Cortex of kidney (tissue), 1 donor: ENCODE measurements around the gene SHKBP1.
"Not testable (repeated sequence)": the region's sequence is repeated elsewhere in the genome, so short reads cannot be mapped to it uniquely, and the experiment has no call there.

Experiments used
- DNase-seq: peaks from one replicate; lab custom pipeline; 2025; lab: John Stamatoyannopoulos, UW

The SHKBP1 gene

GRCh38 chr19:40556953-40557530 lies 19.6 kb upstream of the SHKBP1 start:
- DNase-seq: no peak

DNA sequence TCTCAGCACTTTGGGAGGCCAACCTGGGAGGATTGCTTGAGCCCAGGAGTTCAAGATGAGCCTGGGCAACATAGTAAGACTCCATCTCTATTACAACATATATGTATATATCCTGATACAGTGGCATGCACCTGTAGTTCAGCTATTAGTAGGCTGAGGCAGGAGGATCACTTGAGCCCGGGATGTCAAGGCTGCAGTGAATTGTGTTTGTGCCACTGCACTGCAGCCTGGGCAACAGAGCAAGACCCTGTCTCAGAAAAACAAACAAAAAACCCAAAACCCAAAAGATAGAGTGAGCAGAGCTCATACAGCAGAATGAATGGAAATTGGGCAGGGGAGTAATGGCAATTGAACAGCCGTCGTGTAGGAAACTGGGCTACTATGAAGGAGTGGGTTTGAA lies 17.3 kb upstream of the SHKBP1 start:
- DNase-seq: no peak

GRCh38 chr19:40560092-40560507 lies 16.6 kb upstream of the SHKBP1 start:
- DNase-seq: no peak

DNA sequence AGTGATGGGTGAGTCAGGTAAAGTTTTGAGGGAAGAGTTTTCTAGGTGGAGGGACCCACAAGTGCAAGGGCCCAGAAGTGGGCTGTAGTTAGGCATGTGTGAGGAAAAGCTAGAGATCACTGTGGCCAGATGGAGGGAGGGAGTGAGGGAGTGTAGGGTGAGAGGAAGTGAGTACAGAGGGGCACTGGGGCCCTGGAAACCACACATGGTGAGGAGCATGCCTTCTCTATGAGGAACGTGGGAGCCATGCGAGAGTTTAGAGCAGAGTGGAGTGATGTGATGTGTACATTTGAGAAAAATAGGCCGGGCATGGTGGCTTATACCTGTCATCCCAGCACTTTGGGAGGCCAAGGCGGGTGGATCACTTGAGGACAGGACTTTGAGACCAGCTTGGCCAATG lies 14.7 kb upstream of the SHKBP1 start:
- no peak for DNase-seq

GRCh38 chr19:40564535-40564934 lies 12.1 kb upstream of the SHKBP1 start:
- not testable (repeated sequence) for DNase-seq

DNA sequence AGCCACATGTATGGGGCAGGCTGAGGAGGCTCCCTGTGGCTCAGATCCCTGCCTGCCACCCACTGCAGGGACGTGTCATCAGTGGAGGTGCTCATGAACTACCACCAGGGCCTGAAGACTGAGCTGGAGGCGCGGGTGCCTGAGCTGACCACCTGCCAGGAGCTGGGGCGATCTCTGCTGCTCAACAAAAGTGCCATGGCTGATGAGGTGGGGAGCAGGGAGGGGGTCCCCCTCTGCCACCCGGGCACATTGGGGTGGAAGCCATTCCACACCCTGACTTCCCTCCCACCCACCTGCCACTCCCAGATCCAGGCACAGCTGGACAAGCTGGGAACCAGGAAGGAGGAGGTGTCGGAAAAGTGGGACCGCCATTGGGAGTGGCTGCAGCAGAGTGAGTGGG lies 11.3 kb upstream of the SHKBP1 start:
- DNase-seq: no peak

DNA sequence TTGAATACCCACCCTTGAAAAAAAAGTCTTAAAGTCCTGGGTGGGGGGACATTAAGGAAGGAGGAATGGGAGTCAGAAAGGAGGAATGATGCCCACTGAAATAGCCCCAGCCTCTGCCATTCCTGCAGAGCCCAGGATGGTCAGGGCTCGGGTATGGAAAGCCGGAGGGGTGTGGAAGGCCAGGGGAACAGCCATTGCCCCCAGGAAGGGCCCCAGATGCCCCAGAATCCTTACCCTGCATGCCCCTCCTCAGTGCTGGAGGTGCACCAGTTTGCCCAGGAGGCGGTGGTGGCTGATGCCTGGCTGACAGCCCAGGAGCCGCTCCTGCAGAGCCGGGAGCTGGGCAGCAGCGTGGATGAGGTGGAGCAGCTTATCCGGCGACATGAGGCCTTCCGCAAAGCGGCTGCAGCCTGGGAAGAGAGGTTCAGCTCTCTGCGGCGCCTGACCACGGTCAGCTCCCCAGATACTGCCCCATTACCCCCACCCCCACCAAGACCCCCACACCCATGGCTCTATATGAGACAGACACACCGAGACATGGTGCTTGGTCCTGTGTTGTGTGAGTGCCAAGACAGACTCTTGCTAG lies 10.7 kb upstream of the SHKBP1 start:
- no peak for DNase-seq

GRCh38 chr19:40567040-40567749 lies 9.5 kb upstream of the SHKBP1 start:
- no peak for DNase-seq

- no peak for DNase-seq
These were observed 8.8 kb upstream of the SHKBP1 start for GRCh38 chr19:40567750-40568494.

DNA sequence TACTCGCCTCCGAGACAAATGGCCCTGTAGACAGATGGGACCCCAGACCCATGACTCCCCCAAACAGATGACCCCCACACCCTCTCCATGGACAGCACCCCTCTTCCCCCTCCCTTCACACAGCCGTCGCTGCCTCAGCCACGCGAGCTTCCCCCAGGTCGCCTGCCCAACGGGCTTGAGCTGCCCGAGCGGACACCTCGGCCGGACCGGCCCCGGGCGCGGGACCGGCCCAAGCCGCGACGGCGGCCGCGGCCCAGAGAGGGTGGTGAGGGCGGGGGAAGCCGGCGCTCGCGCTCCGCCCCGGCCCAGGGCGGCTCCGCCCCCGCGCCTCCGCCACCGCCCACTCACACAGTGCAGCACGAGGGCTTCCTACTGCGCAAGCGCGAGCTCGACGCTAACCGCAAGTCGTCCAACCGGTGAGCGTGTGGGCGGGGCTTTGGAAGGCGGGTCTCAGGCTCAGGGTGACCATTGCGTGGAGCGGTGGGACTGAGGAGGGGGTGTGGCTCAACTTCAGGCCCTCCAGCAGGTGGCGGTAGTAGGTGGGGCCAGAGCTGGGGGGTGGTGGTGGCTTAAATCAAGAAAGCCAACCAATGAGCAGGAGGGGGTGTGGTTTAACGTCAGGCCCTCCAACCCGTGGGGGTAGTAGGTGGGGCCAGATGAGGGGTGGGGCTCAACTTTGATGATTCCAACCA lies 6.2 kb upstream of the SHKBP1 start:
- no peak for DNase-seq

DNA sequence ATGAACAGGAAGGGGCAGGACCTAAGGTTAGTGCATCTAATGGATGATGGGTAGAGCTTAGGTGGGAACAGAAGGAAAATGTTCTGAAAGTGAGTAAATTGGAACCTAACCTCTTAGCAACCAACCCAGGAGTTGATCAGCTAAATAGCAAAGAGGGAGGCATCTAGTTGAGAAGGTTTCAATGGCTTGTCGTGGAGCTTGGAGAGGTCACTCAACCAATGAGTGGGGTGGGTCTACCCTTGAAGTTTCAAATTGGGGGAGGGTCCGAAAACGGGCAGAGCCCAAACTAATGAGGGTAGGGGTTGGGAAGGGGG lies 5.7 kb upstream of the SHKBP1 start:
- DNase-seq: no peak

DNA sequence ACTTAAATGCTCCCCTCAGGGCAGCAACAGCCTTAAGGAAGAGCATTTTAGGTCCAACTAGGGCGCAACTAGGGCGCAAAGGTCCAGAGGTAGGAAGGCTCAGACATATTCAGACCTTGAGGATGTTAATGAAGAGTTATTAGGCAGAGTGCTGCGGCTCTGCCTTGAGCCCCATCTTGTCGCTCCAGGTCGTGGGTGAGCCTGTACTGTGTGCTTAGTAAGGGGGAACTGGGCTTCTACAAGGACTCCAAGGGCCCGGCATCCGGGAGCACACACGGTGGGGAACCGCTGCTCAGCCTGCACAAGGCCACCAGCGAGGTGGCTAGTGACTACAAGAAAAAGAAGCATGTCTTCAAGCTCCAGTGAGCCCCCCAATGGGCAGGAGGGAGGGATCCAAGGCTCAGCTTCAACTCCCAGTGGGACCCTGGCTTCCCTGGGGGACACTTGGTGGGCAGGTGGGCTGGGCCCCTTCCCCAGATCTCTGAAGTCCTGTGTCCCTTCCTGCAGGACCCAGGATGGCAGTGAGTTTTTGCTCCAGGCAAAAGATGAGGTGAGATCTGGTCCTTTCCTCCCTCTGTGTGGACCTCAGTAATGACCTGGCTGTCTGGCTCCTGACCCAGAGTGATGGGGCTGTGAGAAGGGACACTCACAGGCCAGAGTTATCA lies 4.7 kb upstream of the SHKBP1 start:
- DNase-seq: no peak

GRCh38 chr19:40575326-40575725 lies 1.3 kb upstream of the SHKBP1 start:
- no peak for DNase-seq

GRCh38 chr19:40576151-40576584 lies 505 bp upstream of the SHKBP1 start:
- DNase-seq: no peak

DNA sequence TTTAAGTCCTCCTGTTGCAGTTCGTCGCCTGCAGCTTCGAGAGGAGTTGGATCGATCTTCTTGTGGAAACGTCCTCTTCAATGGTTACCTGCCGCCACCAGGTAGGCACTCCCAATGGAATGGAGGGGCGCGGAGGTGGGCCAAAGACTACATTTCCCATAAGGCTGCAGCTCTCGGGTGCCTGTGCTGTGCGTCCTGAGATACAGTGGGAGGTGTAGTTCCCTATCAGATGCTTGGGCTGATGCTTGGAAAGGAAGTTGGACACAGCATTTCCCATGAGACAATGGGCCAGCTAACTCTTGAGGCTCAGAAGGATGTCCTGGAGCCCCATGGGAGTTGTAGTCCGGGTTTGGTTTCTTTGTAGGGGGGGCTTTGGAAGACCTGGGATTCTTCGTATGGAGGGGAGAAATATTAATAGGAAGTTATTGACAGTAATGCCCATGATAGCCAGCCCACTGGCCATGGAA lies 1.8 kb downstream of the SHKBP1 start:
- no peak for DNase-seq

DNA sequence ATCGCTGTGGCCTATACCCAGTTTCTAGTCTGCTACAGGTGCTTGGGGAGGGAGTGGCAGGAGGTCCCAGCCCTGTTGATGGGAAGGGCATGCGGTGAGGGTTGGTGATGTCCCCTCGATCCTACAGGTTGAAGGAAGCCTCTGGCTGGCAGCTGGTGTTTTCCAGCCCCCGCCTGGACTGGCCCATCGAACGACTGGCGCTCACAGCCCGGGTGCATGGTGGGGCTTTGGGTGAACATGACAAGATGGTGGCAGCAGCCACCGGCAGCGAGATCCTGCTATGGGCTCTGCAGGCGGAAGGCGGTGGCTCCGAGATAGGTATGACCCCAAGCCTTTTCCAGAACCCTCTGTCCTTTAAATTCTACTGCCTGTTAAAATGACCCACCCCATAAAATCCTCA lies 3.9 kb downstream of the SHKBP1 start:
- no peak for DNase-seq

DNA sequence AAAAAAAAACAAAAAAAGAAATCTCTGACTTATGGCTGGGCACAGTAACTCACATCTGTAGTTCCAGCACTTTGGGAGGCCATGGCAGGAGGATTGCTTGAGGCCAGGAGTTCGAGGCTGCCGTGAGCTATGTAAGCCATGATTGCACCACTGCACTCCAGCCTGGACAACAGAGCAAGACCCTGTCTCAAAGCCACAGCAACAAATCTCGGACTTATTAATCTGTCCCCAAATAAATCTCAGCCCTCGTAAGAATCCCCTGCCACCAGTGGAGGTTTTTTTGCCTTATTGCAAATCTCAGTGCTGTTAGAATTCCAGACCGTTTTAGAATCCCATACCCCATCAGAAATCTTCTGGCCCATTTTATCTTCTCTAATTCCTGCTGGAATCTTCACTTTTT lies 4.9 kb downstream of the SHKBP1 start:
- no peak for DNase-seq

DNA sequence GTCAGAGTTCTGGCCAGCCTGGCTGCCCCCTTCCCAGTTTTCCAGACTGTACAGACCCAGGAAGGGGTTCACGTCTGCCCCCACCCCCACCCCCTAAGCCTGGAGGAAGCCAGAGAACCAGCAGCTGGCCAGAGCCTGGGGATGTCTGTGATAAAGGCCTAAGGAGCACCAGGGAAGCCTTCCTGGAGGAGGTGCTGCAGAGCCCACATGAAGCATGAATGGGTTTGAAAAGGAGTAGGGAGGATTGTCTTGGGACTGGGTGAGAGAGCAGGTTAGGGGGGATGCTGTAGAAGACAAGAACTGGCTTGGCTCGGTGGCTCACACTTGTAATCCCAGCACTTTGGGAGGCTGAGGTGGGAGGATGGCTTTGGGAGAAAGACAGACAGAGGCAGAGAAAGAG lies 5.8 kb downstream of the SHKBP1 start:
- no peak for DNase-seq

DNA sequence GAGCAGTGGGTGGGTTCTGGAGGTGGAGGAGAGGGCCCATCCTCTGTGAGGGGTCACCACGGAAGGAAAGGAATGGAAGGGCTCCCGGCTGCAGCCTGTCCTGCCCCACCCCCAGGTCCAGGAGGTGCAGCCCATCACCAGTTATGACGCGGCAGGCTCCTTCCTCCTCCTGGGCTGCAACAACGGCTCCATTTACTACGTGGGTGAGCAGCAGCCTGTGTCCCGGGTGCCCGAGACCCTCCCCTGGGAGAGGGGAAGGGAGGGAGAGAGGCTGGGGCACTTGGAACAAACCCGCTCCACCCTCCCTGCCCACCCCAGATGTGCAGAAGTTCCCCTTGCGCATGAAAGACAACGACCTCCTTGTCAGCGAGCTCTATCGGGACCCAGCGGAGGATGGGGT lies 6.6 kb downstream of the SHKBP1 start:
- no peak for DNase-seq

- no peak for DNase-seq
These were observed 7.3 kb downstream of the SHKBP1 start for GRCh38 chr19:40584007-40584406.

GRCh38 chr19:40585241-40585981 lies 8.7 kb downstream of the SHKBP1 start:
- DNase-seq: no peak
